GM12878 (cell line): ENCODE results near the gene THEM4. TPM values are rescaled to one million over a fixed set of nuclear protein-coding genes. Genes with fewer than 3 reads are reported as not detected.

Experiments used
- ATAC-seq: fragments of 200-7000 bp; cut with Tn5 transposase; 3 replicates; pipeline ENCODE4 v1.9.1; 2020; ENCODE audit warnings: mild to moderate bottlenecking, moderate library complexity
- BruUV-seq: library from RNA; stranded (reverse); fragments of 400-500 nt; replicated peaks from 2 replicates; lab custom pipeline; 2021; lab: Mats Ljungman, UMichigan
- CTCF ChIA-PET: fragments of 300-600 bp; sonication (Branson Sonifier 250); formaldehyde crosslinking; extraction: SDS; loops from one replicate; lab custom pipeline; 2021; ENCODE audit warnings: inconsistent platforms; lab: Yijun Ruan, JAX
- POLR2A ChIA-PET: fragments of 350-600 bp; formaldehyde crosslinking; extraction: SDS; loops from one replicate; lab custom pipeline; 2021; ENCODE audit warnings: inconsistent platforms; lab: Charles Lee
- RAD21 ChIA-PET: fragments of 300-600 bp; sonication (Branson Sonifier 250); formaldehyde crosslinking; loops from one replicate; lab custom pipeline; 2023; ENCODE audit warnings: antibody characterized with exemption; ENCODE audit not compliant: unreplicated experiment; lab: Charles Lee
- SMC1A ChIA-PET: fragments of 300-600 bp; sonication (Branson Sonifier 250); formaldehyde crosslinking; loops from one replicate; lab custom pipeline; 2023; ENCODE audit not compliant: unreplicated experiment, uncharacterized antibody; lab: Charles Lee
- DNase-seq: peaks from one replicate; pipeline ENCODE4 v3.0.0-alpha.2; 2011; ENCODE audit warnings: low read depth, low spot score
- FAIRE-seq: peaks from 3 replicates; lab custom pipeline; 2011; peaks lifted over from hg19 to GRCh38; lab: Jason Lieb, UNC
- H2AFZ ChIP-seq: 2 replicates; pipeline ENCODE4 v1.6.0; 2011; ENCODE audit warnings: low read depth, low read length, control low read depth; ENCODE audit not compliant: control insufficient read depth
- H3K27ac ChIP-seq: 2 replicates; pipeline ENCODE4 v1.5.1; 2011; ENCODE audit warnings: control low read depth; ENCODE audit not compliant: control insufficient read depth, insufficient read depth
- H3K27me3 ChIP-seq, 2 experiments: replicated peaks in 1 of 2; 2 replicates each; pipeline versions ENCODE4 v1.6.0 to v1.6.1; 2011; ENCODE audit warnings: low read length in 1 of 2; ENCODE audit not compliant: control insufficient read depth in 2 of 2, insufficient read depth in 2 of 2
- H3K36me3 ChIP-seq, 2 experiments: 2 replicates each; pipeline ENCODE4 v1.5.1; 2011; ENCODE audit warnings: low read length in 1 of 2; ENCODE audit not compliant: control insufficient read depth in 2 of 2, insufficient read depth in 2 of 2
- H3K4me1 ChIP-seq: 2 replicates; pipeline ENCODE4 v1.6.1; 2011; ENCODE audit warnings: mild to moderate bottlenecking, low read length, moderate library complexity, mixed read lengths; ENCODE audit not compliant: control insufficient read depth, insufficient read depth
- H3K4me2 ChIP-seq: 2 replicates; pipeline ENCODE4 v1.6.0; 2011; ENCODE audit warnings: control low read depth; ENCODE audit not compliant: control insufficient read depth, insufficient read depth
- H3K4me3 ChIP-seq: fragments of 200-600 bp; sonication (generic); 2 replicates; pipeline ENCODE4 v1.5.1; 2016
- H3K79me2 ChIP-seq: 2 replicates; pipeline ENCODE4 v1.6.0; 2011; ENCODE audit warnings: low read length; ENCODE audit not compliant: control insufficient read depth, insufficient read depth
- H3K9ac ChIP-seq: 2 replicates; pipeline ENCODE4 v1.8.0; 2011; ENCODE audit warnings: low read length, control low read depth, mixed read lengths; ENCODE audit not compliant: control insufficient read depth, insufficient read depth
- H3K9me3 ChIP-seq: replicated peaks from 3 replicates; pipeline ENCODE4 v1.5.1; 2011; ENCODE audit warnings: mild to moderate bottlenecking, low read length; ENCODE audit not compliant: control insufficient read depth, insufficient read depth
- H4K20me1 ChIP-seq: 2 replicates; pipeline ENCODE4 v1.6.0; 2011; ENCODE audit not compliant: control insufficient read depth, insufficient read depth
- BACH1 ChIP-seq: fragments of 450-650 bp; IDR thresholded peaks from 2 replicates; pipeline ENCODE4 v1.6.1; 2017; ENCODE audit warnings: mild to moderate bottlenecking, borderline replicate concordance
- BMI1 ChIP-seq: fragments of 450-650 bp; IDR thresholded peaks from 2 replicates; pipeline ENCODE4 v1.6.1; 2016; ENCODE audit warnings: mild to moderate bottlenecking, moderate library complexity, borderline replicate concordance
- CREM ChIP-seq: IDR thresholded peaks from 2 replicates; pipeline ENCODE4 v1.6.1; 2014; ENCODE audit warnings: antibody characterized with exemption, low read depth
- EGR1 ChIP-seq, 2 experiments: IDR thresholded peaks; 1 replicate in 1 of 2; 2 replicates in 1 of 2; pipeline ENCODE4 v1.6.1; 2011 to 2012; ENCODE audit warnings: low read depth in 2 of 2, low read length in 2 of 2, borderline replicate concordance in 1 of 2, mild to moderate bottlenecking in 1 of 2, moderate library complexity in 1 of 2
- EP300 ChIP-seq, 2 experiments: fragments of 150-350 bp in 1 of 2; IDR thresholded peaks; 2 replicates each; pipeline ENCODE4 v1.6.1; 2011 to 2012; ENCODE audit warnings: low read depth in 2 of 2, low read length in 2 of 2, borderline replicate concordance in 1 of 2, improper control_type of control experiment in 1 of 2, inconsistent platforms in 1 of 2; ENCODE audit not compliant: control insufficient read depth in 1 of 2
- ETV6 ChIP-seq, 2 experiments: fragments of 450-650 bp in 1 of 2; IDR thresholded peaks in 1 of 2; conservative IDR thresholded peaks in 1 of 2; 2 replicates each; pipeline ENCODE4 v1.6.1; 2014; ENCODE audit warnings: antibody characterized with exemption in 1 of 2, borderline replicate concordance in 1 of 2, low read depth in 1 of 2, mild to moderate bottlenecking in 1 of 2, moderate library complexity in 1 of 2
- EZH2 ChIP-seq: IDR thresholded peaks from 2 replicates; pipeline ENCODE4 v1.6.1; 2012; ENCODE audit warnings: low read depth, mild to moderate bottlenecking, control low read depth, inconsistent platforms, low read length, borderline replicate concordance; ENCODE audit not compliant: control insufficient read depth
- GABPA ChIP-seq: IDR thresholded peaks from 2 replicates; pipeline ENCODE4 v1.6.1; 2014; ENCODE audit warnings: antibody characterized with exemption, low read depth, mild to moderate bottlenecking, inconsistent platforms
- MTA3 ChIP-seq: IDR thresholded peaks from 2 replicates; pipeline ENCODE4 v1.6.1; 2012; ENCODE audit warnings: low read length, inconsistent platforms, borderline replicate concordance
- NR2C1 ChIP-seq: fragments of 450-650 bp; IDR thresholded peaks from 2 replicates; pipeline ENCODE4 v1.6.1; 2017; ENCODE audit warnings: antibody characterized with exemption, mild to moderate bottlenecking, moderate library complexity
- PML ChIP-seq: IDR thresholded peaks from 2 replicates; pipeline ENCODE4 v1.6.1; 2012; ENCODE audit warnings: low read length, inconsistent platforms
- RB1 ChIP-seq: fragments of 450-650 bp; formaldehyde crosslinking; IDR thresholded peaks from 2 replicates; pipeline ENCODE4 v1.6.1; 2017; ENCODE audit warnings: mild to moderate bottlenecking, borderline replicate concordance
- RCOR1 ChIP-seq: conservative IDR thresholded peaks from 2 replicates; pipeline ENCODE4 v1.6.1; 2012; ENCODE audit warnings: low read depth, low read length, improper control_type of control experiment
- STAT3 ChIP-seq: IDR thresholded peaks from 2 replicates; pipeline ENCODE4 v1.6.1; 2011; ENCODE audit warnings: low read depth, low read length, improper control_type of control experiment
- TAF1 ChIP-seq: IDR thresholded peaks from 2 replicates; pipeline ENCODE4 v1.6.1; 2011; ENCODE audit warnings: mild to moderate bottlenecking, low read depth, low read length, borderline replicate concordance
- TBL1XR1 ChIP-seq: IDR thresholded peaks from 2 replicates; pipeline ENCODE4 v1.6.1; 2012; ENCODE audit warnings: low read depth, low read length, improper control_type of control experiment
- WGBS: methylation state at CpG from one replicate; pipeline ENCODE4 v1.1.6; 2016; ENCODE audit warnings: low lambda C conversion rate; ENCODE audit not compliant: insufficient replicate concordance, insufficient coverage; ENCODE audit errors: missing lambda C conversion rate; 5-methylcytosine and 5-hydroxymethylcytosine counted together
- in situ Hi-C: fragments of 300-500 bp; cut with MboI; formaldehyde crosslinking; loops from 9 replicates; pipeline ENCODE4 v1.14.3; 2018; ENCODE audit warnings: mixed read lengths
- intact Hi-C: fragments of 100-400 bp; cut with micrococcal nuclease; formaldehyde crosslinking; loops from one replicate; pipeline ENCODE4 v1.14.2; 2022; ENCODE audit not compliant: unreplicated experiment
- polyA plus RNA-seq, 11 experiments: library from polyadenylated mRNA; depleted of rRNA in 4 of 11; unstranded in 6 of 11; stranded (reverse) in 5 of 11; fragments of >200 nt; fragmentation: Nextera tagmentation in 4 of 11; fragmentation: Illumina TruSeq in 1 of 11; extraction: Ambion mirVana in 4 of 11; extraction: Trizol in 1 of 11; gene quantifications; 1 replicate in 1 of 11; 2 replicates in 10 of 11; pipeline versions ENCODE4 v1.2.1 to v1.2.3, GENCODE V29; 2011 to 2016; ENCODE audit warnings: inconsistent platforms in 2 of 11, missing spikeins in 2 of 11, low read depth in 1 of 11
- total RNA-seq, 4 experiments: library from RNA; depleted of rRNA in 3 of 4; stranded (reverse); fragments of >200 nt in 3 of 4; fragmentation: Illumina TruSeq in 1 of 4; extraction: Trizol in 1 of 4; gene quantifications; 2 replicates each; pipeline versions ENCODE4 v1.2.1 to v1.2.3, GENCODE V29; 2013 to 2021
- TF ChIP-seq, protein P1 (sequence below): IDR thresholded peaks from 2 replicates; pipeline ENCODE4 v1.6.1; 2011; ENCODE audit warnings: borderline replicate concordance, low read depth, mild to moderate bottlenecking, moderate library complexity, low read length; ENCODE audit not compliant: insufficient read depth, poor library complexity, severe bottlenecking
- TF ChIP-seq, protein P2 (sequence below): IDR thresholded peaks from 2 replicates; pipeline ENCODE4 v1.6.1; 2012; ENCODE audit warnings: low read depth, low read length, improper control_type of control experiment

THEM4 gene
- total and polyA plus RNA-seq, 10 of the 15 experiments (the other 5 are each of a cell fraction or from before 2014, with no cell fraction given), result 3.4 to 30.8 (median 17.9) TPM

DNA sequence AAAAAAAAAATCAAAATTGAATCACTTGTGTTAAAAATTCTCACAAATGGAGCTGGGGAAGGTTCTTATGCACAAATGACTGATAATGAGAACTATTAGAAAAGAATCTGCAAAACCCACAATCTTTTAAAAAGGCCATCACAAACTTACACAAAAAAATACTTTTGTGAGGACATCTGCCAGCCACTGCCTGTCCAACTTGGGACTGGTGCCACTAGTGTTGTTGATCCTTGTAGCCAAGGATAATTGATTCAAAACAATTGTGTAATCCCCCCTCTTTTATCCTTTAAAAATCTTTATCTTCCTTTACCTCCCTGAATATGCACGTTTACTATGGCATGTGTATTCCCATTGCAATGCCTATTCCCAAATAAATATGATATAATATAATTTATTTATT lies 39.2 kb upstream of the THEM4 start:
- H3K4me2 ChIP-seq, result no peak overlapping the region
- SMC1A ChIA-PET, result no interaction called here
- H3K36me3 ChIP-seq, result no peaks in the 10 kb centered on the region
- no peaks in the 10 kb centered on the region for H3K9me3 ChIP-seq
- H2AFZ ChIP-seq, result no peak overlapping the region
- intact Hi-C loops (no loop called here), in situ Hi-C loops (no loop called here)
- no peak for ATAC-seq
- H4K20me1 ChIP-seq, result no peaks in the 10 kb centered on the region
- WGBS, result 15% methylated on average over 1 of the region's 1 CpG
- H3K4me3 ChIP-seq, result no peak overlapping the region
- H3K27me3 ChIP-seq, result peaks cover 3 to 8% of the 10 kb centered on the region in 2 experiments; a peak in 3 of 4 replicates
- TF ChIP-seq EP300 (IDR thresholded peaks at IDR 0.05; ENCODE audit: borderline replicate concordance in 1 of 2, control insufficient read depth in 1 of 2, low read depth in 2 of 2, low read length in 2 of 2), result no peak
- no peak for TF ChIP-seq ETV6 (conservative IDR thresholded peaks at IDR 0.05 in 1 of 2, IDR thresholded peaks at IDR 0.05 in 1 of 2; ENCODE audit: borderline replicate concordance in 1 of 2, low read depth in 1 of 2)
- TF ChIP-seq NR2C1, result no peak
- TF ChIP-seq, protein P1, sequence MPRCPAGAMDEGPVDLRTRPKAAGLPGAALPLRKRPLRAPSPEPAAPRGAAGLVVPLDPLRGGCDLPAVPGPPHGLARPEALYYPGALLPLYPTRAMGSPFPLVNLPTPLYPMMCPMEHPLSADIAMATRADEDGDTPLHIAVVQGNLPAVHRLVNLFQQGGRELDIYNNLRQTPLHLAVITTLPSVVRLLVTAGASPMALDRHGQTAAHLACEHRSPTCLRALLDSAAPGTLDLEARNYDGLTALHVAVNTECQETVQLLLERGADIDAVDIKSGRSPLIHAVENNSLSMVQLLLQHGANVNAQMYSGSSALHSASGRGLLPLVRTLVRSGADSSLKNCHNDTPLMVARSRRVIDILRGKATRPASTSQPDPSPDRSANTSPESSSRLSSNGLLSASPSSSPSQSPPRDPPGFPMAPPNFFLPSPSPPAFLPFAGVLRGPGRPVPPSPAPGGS, result no peak
- TF ChIP-seq GABPA, result no peak
- TF ChIP-seq RCOR1, result no peak
- no peak for TF ChIP-seq TAF1
- no peak for TF ChIP-seq CREM
- no peak for TF ChIP-seq EZH2
- no peak for TF ChIP-seq PML
- TF ChIP-seq TBL1XR1, result no peak
- TF ChIP-seq EGR1 (IDR thresholded peaks at IDR 0.05; ENCODE audit: borderline replicate concordance in 1 of 2, low read depth in 2 of 2, low read length in 2 of 2), result no peak
- TF ChIP-seq MTA3, result no peak
- no peak for TF ChIP-seq STAT3
- no peak for TF ChIP-seq BACH1
- TF ChIP-seq RB1, result no peak
- TF ChIP-seq, protein P2, sequence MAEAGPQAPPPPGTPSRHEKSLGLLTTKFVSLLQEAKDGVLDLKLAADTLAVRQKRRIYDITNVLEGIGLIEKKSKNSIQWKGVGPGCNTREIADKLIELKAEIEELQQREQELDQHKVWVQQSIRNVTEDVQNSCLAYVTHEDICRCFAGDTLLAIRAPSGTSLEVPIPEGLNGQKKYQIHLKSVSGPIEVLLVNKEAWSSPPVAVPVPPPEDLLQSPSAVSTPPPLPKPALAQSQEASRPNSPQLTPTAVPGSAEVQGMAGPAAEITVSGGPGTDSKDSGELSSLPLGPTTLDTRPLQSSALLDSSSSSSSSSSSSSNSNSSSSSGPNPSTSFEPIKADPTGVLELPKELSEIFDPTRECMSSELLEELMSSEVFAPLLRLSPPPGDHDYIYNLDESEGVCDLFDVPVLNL, result no peak
- TF ChIP-seq BMI1, result no peak
- H3K9ac ChIP-seq, result no peak overlapping the region
- no peak for FAIRE-seq
- no peaks in the 10 kb centered on the region for H3K79me2 ChIP-seq
- POLR2A ChIA-PET, result no interaction called here
- CTCF ChIA-PET, result interaction anchor here (1.1 kb wide), 1 partner anchor 54 kb away, joined by 5 read pairs; no protein-coding TSS in a partner anchor
- no TSS peak for BruUV-seq
- H3K4me1 ChIP-seq, result no peaks in the 10 kb centered on the region
- RAD21 ChIA-PET, result no interaction called here
- no peak overlapping the region for H3K27ac ChIP-seq
- DNase-seq, result no peak
